Islet precursor cell (in vitro differentiated cells): ENCODE data around the gene WRNIP1.
"Not testable (repeated sequence)": the region's sequence is repeated elsewhere in the genome, so short reads cannot be mapped to it uniquely, and the experiment has no call there.

ENCODE experiments used
- DNase-seq: peaks from one replicate; pipeline ENCODE4 v3.0.0-alpha.2; 2018

The WRNIP1 gene

GRCh38 chr6:2790588-2791449 is 25.6 kb downstream of the WRNIP1 start:
- peak; percentile 84 for DNase-seq

DNA sequence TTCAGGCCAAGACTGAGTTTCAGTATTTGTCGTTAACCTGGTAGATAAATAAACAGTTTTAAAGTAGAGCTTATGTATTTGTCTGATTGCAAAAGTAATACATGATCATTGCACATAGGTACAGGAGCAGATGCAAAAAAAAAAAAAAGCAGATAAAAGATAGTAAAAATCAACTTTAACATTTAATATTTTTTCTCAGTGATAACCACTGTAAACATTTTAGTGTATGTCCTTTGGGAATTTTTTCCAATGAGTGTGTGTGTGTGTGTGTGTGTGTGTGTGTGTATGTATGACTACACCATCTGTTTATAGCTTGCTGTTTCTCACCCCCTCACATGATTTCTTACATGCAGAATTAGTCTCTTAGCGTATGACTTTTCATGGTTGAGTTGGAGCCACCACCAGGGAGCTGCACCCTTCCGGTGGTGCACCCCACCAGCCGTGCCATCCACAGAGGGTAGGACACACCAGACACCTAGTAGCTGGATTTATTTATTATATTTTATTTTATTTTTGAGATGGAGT is 26.3 kb downstream of the WRNIP1 start:
- DNase-seq: no peak

DNA sequence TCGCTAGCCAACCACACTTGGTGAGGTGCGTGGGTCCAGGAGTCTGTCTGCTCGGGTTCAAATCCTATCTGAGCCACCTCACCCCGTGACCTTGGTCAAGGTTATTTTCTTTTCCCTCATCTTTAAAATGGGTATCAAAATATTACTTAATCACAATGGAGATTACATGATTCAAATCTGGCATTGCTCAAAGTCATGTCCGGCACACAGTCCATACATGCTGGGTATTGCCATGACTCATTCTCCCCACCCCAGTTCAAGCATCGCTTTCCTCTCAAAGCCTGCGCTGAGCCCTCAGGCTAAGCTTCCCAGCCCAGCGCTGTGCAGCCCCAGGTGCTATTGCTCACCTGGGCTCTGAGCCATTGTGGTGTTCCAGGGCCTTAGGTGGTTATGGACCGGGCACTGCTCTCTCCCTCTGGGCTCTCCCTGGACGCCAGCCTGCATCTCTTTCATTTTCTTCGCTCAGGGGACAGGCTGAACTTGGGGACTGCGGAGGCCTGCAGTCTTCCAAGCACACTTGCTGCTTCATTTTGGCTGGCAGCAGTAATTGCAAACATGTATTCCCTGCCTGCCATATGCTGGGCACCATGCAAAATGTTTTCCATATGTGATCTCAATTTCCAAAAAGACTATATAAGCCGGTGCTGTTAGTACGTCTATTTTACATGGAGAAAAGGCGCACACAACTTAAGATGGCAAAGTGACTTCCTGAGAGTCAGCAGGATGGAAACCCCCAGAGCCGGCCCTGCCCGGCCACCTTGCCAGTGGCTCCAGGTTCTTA is 27.3 kb downstream of the WRNIP1 start:
- no peak for DNase-seq

DNA sequence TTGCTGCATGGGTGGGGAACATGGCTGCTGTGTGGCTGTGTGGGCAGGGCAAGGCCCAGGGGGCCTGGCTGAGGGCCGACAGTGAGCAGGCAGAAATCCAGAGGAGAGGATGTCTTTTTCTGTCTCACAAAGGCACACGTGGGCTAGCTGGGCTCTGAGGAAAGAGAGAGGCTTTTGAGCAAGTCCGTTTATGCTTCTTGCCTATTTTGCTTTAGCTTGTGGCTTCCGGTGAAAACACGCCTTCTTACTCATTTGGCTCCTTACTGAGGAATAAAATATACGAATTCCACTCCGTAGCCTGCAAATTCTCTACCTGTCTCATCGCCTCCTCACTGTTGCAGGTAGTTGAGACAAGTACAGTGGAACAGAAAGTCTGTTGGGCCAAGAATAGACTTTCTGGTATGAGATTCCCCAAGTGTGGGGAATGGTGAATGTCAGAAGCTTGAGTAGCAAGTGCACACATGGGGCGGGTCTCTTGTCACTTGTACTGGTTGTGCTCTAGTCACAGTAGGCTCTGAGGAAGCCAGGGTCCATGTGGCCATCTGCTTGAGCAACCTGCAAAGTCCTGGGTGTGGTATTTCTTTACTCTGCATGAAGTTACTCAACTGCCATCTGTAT is 28.4 kb downstream of the WRNIP1 start:
- no peak for DNase-seq

GRCh38 chr6:2794171-2794730 is 29.1 kb downstream of the WRNIP1 start:
- DNase-seq: no peak

- DNase-seq: no peak
These were observed 30.0 kb downstream of the WRNIP1 start for GRCh38 chr6:2795162-2795561.

- DNase-seq: no peak
These were observed 30.8 kb downstream of the WRNIP1 start for GRCh38 chr6:2795956-2796355.

DNA sequence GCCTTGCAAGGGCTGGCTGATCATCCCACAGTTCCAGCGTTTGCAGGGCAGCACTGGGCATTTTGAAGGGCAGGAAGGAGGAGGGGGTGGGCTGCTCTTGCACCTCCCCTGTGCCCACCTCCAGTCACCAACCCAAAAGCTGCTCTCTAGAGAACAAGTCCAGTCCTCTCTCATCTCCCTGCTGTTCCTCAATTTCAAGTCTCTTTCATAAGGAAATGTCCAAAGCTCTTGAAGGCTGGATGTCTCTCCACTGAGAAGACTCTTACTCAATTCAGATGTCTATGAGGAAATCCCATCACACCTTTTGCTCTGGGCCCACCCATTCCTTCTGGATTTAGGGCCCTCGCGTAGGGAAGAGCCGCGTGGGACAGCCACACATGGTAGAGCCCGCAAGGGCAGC is 31.7 kb downstream of the WRNIP1 start:
- DNase-seq: no peak

DNA sequence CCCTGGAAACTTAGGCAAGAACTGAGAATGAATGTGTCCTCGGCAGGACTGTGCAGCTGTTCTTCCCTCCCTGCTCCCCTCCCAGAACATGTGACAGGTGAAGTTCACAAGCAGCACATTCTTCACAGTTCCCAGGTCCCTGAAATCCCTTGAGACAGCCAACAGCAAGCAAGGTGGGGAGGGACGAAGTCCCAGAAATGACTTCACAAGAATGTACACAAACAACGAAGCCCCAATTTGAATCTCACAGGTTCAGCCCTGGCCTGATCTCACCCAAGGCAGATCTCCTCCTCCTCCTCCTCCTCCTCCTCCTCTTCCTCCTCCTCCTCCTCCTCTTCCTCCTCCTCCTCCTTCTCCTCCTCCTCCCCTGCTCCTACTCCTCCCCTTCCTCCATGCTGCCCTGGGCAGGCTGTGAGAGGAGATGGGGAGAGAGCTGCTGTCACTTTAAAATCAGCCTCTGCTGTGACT is 32.4 kb downstream of the WRNIP1 start:
- no peak for DNase-seq

- no peak for DNase-seq
These were observed 33.5 kb downstream of the WRNIP1 start for GRCh38 chr6:2798586-2799134.

DNA sequence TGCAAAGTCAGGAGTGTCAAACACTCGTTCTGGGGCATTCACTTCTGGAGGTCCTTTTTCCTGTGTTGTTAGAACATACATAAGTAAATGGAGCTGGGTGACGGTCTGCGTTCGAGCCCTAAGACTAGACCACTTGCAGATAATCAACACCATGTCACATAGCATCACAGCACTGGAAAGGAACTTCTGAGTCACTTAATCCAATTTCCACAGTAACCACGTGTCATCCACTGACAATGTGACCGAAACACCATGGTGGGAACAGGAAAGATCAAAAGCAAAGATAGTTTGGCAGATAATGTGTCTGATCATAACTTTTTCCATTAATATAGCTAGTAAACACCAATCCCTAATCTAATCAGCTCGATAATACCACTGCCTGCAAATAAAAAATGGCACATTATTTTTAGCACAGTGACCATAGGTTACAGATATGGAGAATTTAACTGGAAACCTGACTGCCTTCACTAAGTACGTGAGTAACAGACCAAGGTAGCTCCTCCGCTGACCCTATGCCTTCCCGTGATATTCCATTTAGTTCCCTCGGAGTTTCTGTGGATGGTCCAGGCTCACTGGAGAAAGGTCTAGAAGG is 34.8 kb downstream of the WRNIP1 start:
- DNase-seq: no peak

DNA sequence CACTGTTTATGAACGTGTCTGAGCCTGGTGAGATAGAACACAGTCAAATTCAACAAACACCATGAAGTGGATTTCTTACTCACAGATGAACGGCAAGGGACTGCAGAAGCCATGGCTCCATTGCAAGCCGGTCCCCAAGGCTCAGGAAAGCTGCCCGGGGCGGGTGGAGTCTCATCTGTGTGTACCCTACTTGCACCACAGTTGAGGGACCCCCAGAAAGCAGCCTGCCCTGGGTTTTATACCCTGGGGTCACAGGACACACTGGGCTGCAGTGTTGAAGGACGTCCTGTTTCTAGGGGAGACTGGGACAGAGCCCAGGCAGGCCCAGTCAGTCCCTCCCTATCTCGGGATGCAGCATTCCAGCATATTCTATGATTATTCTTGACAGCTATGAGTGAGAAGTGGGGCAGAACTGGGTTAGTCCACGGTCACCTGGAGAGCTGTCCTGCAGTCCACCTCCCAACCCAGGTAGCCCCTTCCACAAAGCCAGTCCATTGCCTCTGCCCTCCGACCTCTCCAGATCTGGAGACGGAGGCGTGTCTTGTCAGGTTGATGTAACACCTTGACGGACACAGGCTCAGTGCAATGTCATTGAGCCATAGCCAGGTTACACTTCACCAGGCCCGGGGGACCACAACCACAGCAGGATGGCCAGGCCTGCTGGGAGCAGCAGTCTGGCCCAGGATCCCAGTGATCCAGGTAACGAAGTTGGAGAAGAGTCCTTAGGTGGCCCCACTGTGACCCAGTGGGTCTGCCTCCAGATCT is 35.5 kb downstream of the WRNIP1 start:
- DNase-seq: no peak

GRCh38 chr6:2801687-2802086 is 36.5 kb downstream of the WRNIP1 start:
- DNase-seq: not testable (repeated sequence)

DNA sequence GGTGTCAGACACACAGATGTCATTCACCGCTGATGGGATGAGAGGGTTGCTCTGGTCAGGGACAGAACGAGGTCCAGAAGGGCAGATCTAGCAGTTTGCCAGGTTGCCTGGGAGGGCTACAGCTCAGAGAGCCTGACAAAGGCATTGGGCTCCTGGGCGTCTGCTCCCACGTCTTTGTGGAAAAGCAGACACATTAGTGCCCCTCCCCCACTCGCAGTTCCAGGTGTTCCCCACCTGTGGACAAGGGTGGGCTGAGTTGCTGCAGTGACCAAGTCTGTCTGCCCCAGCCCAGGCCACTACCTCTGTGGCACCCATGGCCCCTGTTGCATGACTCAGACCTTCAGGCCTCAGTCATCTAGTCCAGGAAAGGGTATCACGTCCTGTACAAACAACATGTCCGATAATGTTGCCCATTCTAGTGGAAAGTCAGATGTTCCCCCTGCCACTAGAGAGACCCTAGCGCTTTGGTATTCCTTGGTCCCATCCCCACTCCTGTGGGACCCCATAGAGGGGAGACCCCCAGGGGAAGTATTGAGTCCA is 37.4 kb downstream of the WRNIP1 start:
- DNase-seq: no peak

DNA sequence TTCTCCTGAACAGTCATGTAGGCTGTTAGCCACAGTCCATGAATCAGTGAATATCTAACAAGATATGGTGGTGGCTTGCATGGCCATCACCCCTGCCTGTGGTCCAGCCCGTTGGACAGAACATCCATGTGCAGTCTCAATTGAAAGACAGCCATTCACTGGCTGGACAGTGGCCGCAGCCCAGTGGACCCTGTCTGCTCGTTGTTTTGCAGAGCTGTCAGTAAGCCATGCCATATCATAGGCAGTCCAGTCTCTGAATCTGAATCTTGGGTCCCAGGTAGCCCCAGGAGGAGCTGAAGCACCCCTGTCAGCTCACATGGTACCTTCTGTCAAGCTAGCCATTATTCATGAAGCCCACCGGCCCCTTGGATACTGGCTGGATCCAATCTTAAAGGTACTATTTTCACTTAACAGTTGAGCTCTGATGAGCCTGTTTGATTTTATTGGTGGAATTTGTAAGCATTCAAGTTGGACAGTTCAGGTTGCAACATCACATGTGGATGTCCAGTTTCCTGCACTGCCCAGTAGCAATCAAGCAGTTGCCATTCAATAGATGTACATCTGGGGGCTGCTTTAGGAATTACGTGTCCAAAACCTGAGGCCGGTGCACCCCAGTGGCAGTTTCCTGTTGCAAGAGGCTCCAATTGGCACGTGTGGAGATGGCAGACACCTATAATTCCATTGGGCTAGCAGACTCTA is 38.7 kb downstream of the WRNIP1 start:
- no peak for DNase-seq

DNA sequence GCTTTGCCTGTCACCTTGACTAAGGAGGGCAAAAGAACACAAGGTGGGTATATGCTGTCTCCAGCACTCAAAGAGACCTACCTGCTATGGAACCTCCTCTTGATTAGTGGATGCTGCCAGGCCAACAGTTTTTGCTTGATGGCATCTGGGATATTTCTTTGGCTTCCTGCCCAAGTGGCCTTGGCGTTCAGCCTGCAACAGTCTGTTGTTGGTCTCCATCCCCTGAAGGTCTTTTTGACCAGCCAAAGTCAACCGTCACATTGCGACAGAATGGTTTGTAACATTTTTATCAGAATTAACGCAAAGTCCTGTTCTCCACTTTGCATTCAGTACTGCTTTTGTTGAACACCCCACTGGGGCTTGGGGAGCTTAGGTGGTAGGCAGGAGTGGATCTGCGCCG is 39.3 kb downstream of the WRNIP1 start:
- no peak for DNase-seq

DNA sequence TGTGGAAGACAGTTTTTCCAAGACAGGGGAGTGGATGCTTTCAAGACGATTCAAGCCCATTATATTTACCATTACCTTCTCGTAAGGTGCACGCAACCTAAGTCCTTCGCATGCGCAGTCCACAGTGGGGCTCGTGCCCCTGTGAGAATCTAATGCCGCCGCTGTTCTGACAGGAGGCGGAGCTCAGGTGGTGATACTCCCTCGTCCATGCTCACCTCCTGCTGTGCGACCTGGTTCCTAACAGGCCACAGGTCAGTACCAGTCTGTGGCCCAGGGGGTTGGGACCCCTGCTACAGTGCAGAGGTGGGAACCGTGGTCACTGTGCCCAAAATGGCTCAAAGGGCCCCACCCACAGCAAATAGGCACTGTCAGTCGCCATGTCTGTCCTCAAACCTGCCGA is 39.8 kb downstream of the WRNIP1 start:
- DNase-seq: no peak

DNA sequence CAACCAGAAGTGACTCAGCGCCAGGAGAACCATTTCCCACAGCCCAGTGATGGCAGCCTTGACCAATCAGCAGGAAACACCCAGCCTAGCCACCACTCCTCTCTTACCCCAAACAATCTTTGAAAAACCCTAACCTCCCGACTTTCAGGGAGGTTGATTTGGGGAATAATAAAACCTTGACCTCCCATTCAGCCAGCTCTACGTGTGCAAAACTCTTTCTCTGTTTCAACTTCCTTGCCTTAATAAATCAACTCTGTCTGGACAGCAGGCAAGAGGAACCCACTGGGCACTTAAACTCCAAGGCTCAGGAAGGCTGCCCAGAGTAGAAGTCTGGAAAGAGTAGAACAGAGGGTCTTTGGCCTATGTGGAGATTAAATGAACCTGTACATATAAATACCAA is 41.5 kb downstream of the WRNIP1 start:
- DNase-seq: no peak

- DNase-seq: no peak
These were observed 42.3 kb downstream of the WRNIP1 start for GRCh38 chr6:2807342-2808090.

GRCh38 chr6:2809015-2809414 is 43.8 kb downstream of the WRNIP1 start:
- no peak for DNase-seq
